ENCODE data around the gene LEFTY1. TPM values are rescaled to one million over a fixed set of nuclear protein-coding genes. Genes with fewer than 3 reads are reported as not detected.

The LEFTY1 gene
- total RNA-seq, 1 experiment from 2014 or later, result not detected

DNA sequence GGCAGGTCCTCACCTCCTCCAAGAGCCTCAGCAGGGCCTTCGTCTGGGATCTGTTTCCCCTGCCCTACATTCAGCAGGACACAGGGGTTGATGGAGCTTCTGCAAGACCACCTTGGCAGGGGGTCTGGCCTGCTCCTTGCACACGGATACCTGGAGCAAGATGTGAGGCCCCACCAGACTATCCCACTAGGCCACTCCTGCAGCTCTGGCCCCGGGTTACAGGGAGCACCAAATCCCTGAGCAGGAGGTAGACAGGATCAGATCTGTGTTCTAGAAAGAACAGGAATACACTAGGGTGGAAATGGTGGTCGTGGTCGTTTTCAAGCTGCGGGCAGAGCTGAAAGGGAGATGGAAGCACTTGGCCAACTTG, 45.5 kb downstream of the LEFTY1 start:
- H3K36me3 ChIP-seq (ENCODE audit: control insufficient read depth, insufficient read depth, low read length), result no peaks in the 10 kb centered on the region
- TF ChIP-seq SIN3A (IDR thresholded peaks at IDR 0.05; ENCODE audit: borderline replicate concordance, insufficient read depth, low read depth, low read length) (no peak), POLR2AphosphoS5 (IDR thresholded peaks at IDR 0.05; ENCODE audit: low read depth, low read length) (no peak), TCF7L2 (IDR thresholded peaks at IDR 0.05; ENCODE audit: low read depth, low read length) (no peak)
- BruUV-seq (replicated peaks), result no TSS peak
- H3K9me3 ChIP-seq (ENCODE audit: control insufficient read depth, insufficient read depth, low read depth, low read length), result no peaks in the 10 kb centered on the region
- in situ Hi-C loops (cut with HindIII; ENCODE audit: low pct_unique_long_range_greater_than_20kb, low sequenced_read_pairs) (no loop called here), intact Hi-C loops (cut with micrococcal nuclease; ENCODE audit: unreplicated experiment) (no loop called here)
- DNase-seq (ENCODE audit: low read depth, low spot score) (no peak), ATAC-seq (no peak)
- H3K27ac ChIP-seq (ENCODE audit: low read length), result no peak overlapping the region
- no peaks in the 10 kb centered on the region for H3K27me3 ChIP-seq (ENCODE audit: control insufficient read depth, insufficient read depth, low read length)
- CTCF ChIA-PET, result no interaction called here
- POLR2A ChIA-PET, result interaction anchor here (0.7 kb wide), 1 partner anchor 331 kb away, joined by 9 read pairs; no protein-coding TSS in a partner anchor
- 0 out of 2 replicates have a peak, but pooled peaks cover 5% of the 10 kb centered on the region for H3K4me1 ChIP-seq (ENCODE audit: control insufficient read depth, insufficient read depth, low read length)
- H3K4me3 ChIP-seq (ENCODE audit: low read depth in 2 of 2, low read length in 2 of 2), result no peak overlapping the region

DNA sequence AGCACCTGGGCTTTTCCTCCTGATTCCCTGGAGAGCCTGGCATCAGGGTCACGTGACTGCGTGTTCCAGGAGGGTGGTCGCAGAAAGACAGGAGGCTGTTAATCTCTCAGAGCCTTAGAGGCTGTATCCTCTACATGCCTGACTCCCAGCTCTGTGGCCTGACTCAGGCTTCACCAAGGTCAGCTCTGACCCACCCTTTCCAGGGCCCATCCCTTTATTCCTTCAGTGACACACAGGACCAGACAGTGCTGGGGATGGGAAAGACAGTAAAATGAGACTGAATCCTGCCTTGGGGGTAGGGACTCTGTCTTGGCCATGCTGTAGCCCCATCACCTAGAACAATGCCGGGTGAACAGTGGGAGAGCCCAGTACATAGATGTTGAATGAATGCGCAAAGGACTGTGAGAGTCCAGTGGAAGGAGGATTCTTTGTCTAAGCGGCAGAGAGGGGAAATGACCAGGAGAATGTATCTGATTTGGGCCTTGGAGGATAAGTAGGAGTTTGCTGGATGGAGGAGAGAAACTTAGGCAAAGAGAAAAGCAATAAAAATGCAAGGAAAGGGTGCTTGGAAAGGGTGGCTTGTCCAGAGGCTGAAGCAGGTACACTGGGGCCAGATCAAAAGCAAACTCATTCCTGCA, 46.0 kb downstream of the LEFTY1 start:
- ATAC-seq, result no peak
- intact Hi-C loops (cut with micrococcal nuclease; ENCODE audit: unreplicated experiment), result no loop called here
- ChIA-PET POLR2A (no interaction called here), CTCF (interaction anchor here (0.7 kb wide), 1 partner anchor 25 kb away, joined by 3 read pairs; no protein-coding TSS in a partner anchor)
- no peak overlapping the region for H3K27ac ChIP-seq (ENCODE audit: low read length)
- H3K4me1 ChIP-seq (ENCODE audit: control insufficient read depth, insufficient read depth, low read length), result 0 out of 2 replicates have a peak, but pooled peaks cover 5% of the 10 kb centered on the region
- in situ Hi-C loops (cut with HindIII; ENCODE audit: low pct_unique_long_range_greater_than_20kb, low sequenced_read_pairs), result no loop called here
- H3K9me3 ChIP-seq (ENCODE audit: control insufficient read depth, insufficient read depth, low read depth, low read length), result no peaks in the 10 kb centered on the region
- no peaks in the 10 kb centered on the region for H3K27me3 ChIP-seq (ENCODE audit: control insufficient read depth, insufficient read depth, low read length)
- TF ChIP-seq CTCF (IDR thresholded peaks at IDR 0.05), result no peak
- no peak for TF ChIP-seq POLR2AphosphoS5 (IDR thresholded peaks at IDR 0.05; ENCODE audit: low read depth, low read length)
- TF ChIP-seq, protein P1, sequence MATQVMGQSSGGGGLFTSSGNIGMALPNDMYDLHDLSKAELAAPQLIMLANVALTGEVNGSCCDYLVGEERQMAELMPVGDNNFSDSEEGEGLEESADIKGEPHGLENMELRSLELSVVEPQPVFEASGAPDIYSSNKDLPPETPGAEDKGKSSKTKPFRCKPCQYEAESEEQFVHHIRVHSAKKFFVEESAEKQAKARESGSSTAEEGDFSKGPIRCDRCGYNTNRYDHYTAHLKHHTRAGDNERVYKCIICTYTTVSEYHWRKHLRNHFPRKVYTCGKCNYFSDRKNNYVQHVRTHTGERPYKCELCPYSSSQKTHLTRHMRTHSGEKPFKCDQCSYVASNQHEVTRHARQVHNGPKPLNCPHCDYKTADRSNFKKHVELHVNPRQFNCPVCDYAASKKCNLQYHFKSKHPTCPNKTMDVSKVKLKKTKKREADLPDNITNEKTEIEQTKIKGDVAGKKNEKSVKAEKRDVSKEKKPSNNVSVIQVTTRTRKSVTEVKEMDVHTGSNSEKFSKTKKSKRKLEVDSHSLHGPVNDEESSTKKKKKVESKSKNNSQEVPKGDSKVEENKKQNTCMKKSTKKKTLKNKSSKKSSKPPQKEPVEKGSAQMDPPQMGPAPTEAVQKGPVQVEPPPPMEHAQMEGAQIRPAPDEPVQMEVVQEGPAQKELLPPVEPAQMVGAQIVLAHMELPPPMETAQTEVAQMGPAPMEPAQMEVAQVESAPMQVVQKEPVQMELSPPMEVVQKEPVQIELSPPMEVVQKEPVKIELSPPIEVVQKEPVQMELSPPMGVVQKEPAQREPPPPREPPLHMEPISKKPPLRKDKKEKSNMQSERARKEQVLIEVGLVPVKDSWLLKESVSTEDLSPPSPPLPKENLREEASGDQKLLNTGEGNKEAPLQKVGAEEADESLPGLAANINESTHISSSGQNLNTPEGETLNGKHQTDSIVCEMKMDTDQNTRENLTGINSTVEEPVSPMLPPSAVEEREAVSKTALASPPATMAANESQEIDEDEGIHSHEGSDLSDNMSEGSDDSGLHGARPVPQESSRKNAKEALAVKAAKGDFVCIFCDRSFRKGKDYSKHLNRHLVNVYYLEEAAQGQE (IDR thresholded peaks at IDR 0.05; ENCODE audit: insufficient read depth in 1 of 2, low read depth in 2 of 2, low read length in 1 of 2), result no peak
- no peak for TF ChIP-seq TCF7L2 (IDR thresholded peaks at IDR 0.05; ENCODE audit: low read depth, low read length)
- TF ChIP-seq SIN3A (IDR thresholded peaks at IDR 0.05; ENCODE audit: borderline replicate concordance, insufficient read depth, low read depth, low read length), result no peak
- no peak for DNase-seq (ENCODE audit: low read depth, low spot score)
- no peaks in the 10 kb centered on the region for H3K36me3 ChIP-seq (ENCODE audit: control insufficient read depth, insufficient read depth, low read length)
- no peak overlapping the region for H3K4me3 ChIP-seq (ENCODE audit: low read depth in 2 of 2, low read length in 2 of 2)
- no TSS peak for BruUV-seq (replicated peaks)

DNA sequence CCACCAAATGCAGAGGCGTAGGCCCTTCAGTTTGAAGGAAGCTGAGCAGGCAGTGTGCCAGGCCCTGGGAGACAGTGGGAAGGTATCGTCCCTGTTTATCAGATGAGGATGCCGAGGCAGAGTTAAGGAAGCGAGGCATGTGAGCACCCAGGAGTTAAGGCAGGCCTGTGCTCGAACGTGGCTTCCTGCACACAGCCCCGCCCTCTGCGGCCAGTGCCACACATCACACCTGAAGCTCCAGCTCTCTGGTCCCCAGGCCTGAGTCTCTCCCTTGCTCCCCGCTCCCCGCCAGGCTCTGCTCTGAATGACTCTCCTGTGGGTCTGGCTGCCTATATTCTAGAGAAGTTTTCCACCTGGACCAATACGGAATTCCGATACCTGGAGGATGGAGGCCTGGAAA, 46.9 kb downstream of the LEFTY1 start:
- Histone ChIP-seq H3K9me3 (ENCODE audit: control insufficient read depth, insufficient read depth, low read depth, low read length) (no peaks in the 10 kb centered on the region), H3K36me3 (ENCODE audit: control insufficient read depth, insufficient read depth, low read length) (no peaks in the 10 kb centered on the region), H3K27me3 (ENCODE audit: control insufficient read depth, insufficient read depth, low read length) (no peaks in the 10 kb centered on the region), H3K27ac (ENCODE audit: low read length) (no peak overlapping the region), H3K4me3 (ENCODE audit: low read depth in 2 of 2, low read length in 2 of 2) (no peak overlapping the region), H3K4me1 (ENCODE audit: control insufficient read depth, insufficient read depth, low read length) (0 out of 2 replicates have a peak, but pooled peaks cover 5% of the 10 kb centered on the region)
- in situ Hi-C loops (cut with HindIII; ENCODE audit: low pct_unique_long_range_greater_than_20kb, low sequenced_read_pairs), result no loop called here
- no peak for DNase-seq (ENCODE audit: low read depth, low spot score)
- BruUV-seq (replicated peaks), result no TSS peak
- intact Hi-C loops (cut with micrococcal nuclease; ENCODE audit: unreplicated experiment), result no loop called here
- TF ChIP-seq, protein P1 (IDR thresholded peaks at IDR 0.05; ENCODE audit: insufficient read depth in 1 of 2, low read depth in 2 of 2, low read length in 1 of 2), result no peak
- TF ChIP-seq SIN3A (IDR thresholded peaks at IDR 0.05; ENCODE audit: borderline replicate concordance, insufficient read depth, low read depth, low read length), result no peak
- TF ChIP-seq CTCF (IDR thresholded peaks at IDR 0.05), result no peak
- CTCF ChIA-PET, result interaction anchor here (0.7 kb wide), 1 partner anchor 24 kb away, joined by 3 read pairs; no protein-coding TSS in a partner anchor
- POLR2A ChIA-PET, result no interaction called here
- ATAC-seq, result no peak

All from Panc1 (cell line).